OCI-LY7 (cell line): ENCODE data around the gene EBP. TPM values are rescaled to one million over a fixed set of nuclear protein-coding genes. Genes with fewer than 3 reads are reported as not detected.

Experiments used
- BruUV-seq: library from RNA; stranded (reverse); fragments of 400-500 nt; replicated peaks from 2 replicates; lab custom pipeline; 2021; lab: Mats Ljungman, UMichigan
- CTCF ChIA-PET: fragments of 300-600 bp; sonication (Branson Sonifier 250); formaldehyde crosslinking; loops from one replicate; lab custom pipeline; 2022; ENCODE audit warnings: antibody characterized with exemption; ENCODE audit not compliant: unreplicated experiment; lab: Charles Lee
- POLR2A ChIA-PET: fragments of 300-600 bp; sonication (Branson Sonifier 250); formaldehyde crosslinking; loops from one replicate; lab custom pipeline; 2022; ENCODE audit warnings: antibody characterized with exemption; lab: Charles Lee
- DNase-seq: peaks from one replicate; pipeline ENCODE4 v3.0.0-alpha.2; 2015; ENCODE audit warnings: low spot score
- H2AFZ ChIP-seq: fragments of 200-600 bp; sonication (generic), shearing (Covaris generic); 2 replicates; pipeline ENCODE4 v1.6.1; 2014; ENCODE audit warnings: mild to moderate bottlenecking, antibody characterized with exemption, low read length, moderate library complexity
- H3K27ac ChIP-seq: fragments of 200-600 bp; sonication (generic); 2 replicates; pipeline ENCODE4 v1.5.1; 2014; ENCODE audit warnings: mixed run types, low read depth, mild to moderate bottlenecking, moderate library complexity, low read length, inconsistent platforms; ENCODE audit not compliant: poor library complexity, severe bottlenecking
- H3K36me3 ChIP-seq: fragments of 200-600 bp; sonication (generic); 2 replicates; pipeline ENCODE4 v1.6.1; 2014; ENCODE audit warnings: mild to moderate bottlenecking, antibody characterized with exemption, low read length, moderate library complexity, mixed read lengths; ENCODE audit not compliant: insufficient read depth
- H3K4me1 ChIP-seq: fragments of 200-600 bp; sonication (generic); 2 replicates; pipeline ENCODE4 v1.5.1; 2014; ENCODE audit warnings: mild to moderate bottlenecking, low read length; ENCODE audit not compliant: insufficient read depth, poor library complexity, severe bottlenecking
- H3K4me2 ChIP-seq: fragments of 200-600 bp; sonication (generic); 2 replicates; pipeline ENCODE4 v1.6.1; 2014; ENCODE audit warnings: mild to moderate bottlenecking, low read length
- H3K4me3 ChIP-seq: fragments of 200-600 bp; sonication (generic); 2 replicates; pipeline ENCODE4 v1.5.1; 2014; ENCODE audit warnings: mild to moderate bottlenecking, low read depth, low read length; ENCODE audit not compliant: poor library complexity, severe bottlenecking
- H3K79me2 ChIP-seq: fragments of 200-600 bp; sonication (generic); 2 replicates; pipeline ENCODE4 v1.6.1; 2016; ENCODE audit warnings: low read depth, mild to moderate bottlenecking, low read length, moderate library complexity, mixed read lengths; ENCODE audit not compliant: insufficient read depth
- H3K9me2 ChIP-seq: fragments of 200-600 bp; sonication (generic); 2 replicates; pipeline ENCODE4 v1.6.1; 2016; ENCODE audit warnings: mild to moderate bottlenecking, low read length, mixed read lengths; ENCODE audit not compliant: insufficient read depth
- H3K9me3 ChIP-seq: fragments of 200-600 bp; sonication (generic); 2 replicates; pipeline ENCODE4 v1.6.1; 2014; ENCODE audit warnings: mild to moderate bottlenecking, mixed run types, low read length, mixed read lengths
- H4K20me1 ChIP-seq: fragments of 200-600 bp; sonication (generic); 2 replicates; pipeline ENCODE4 v1.6.1; 2014; ENCODE audit warnings: mild to moderate bottlenecking, antibody characterized with exemption, low read length, moderate library complexity, mixed read lengths; ENCODE audit not compliant: insufficient read depth
- EZH2phosphoT487 ChIP-seq: fragments of 200-600 bp; sonication (generic); IDR thresholded peaks from 2 replicates; pipeline ENCODE4 v1.6.1; 2018; ENCODE audit warnings: low read depth, borderline replicate concordance, mild to moderate bottlenecking, mixed run types, antibody characterized with exemption, low read length, moderate library complexity, mixed read lengths
- intact Hi-C: fragments of 100-400 bp; cut with micrococcal nuclease; formaldehyde crosslinking; loops from one replicate; pipeline ENCODE4 v1.10.0; 2022; ENCODE audit not compliant: unreplicated experiment
- total RNA-seq, 2 experiments: library from RNA; depleted of rRNA in 1 of 2; stranded (reverse); fragments of >200 nt in 1 of 2; shearing (Covaris generic) in 1 of 2; gene quantifications; 2 replicates each; pipeline ENCODE4 v1.2.3, GENCODE V29; 2014 to 2022
- TF ChIP-seq, protein P1 (sequence below): fragments of 200-600 bp; sonication (generic); conservative IDR thresholded peaks from 2 replicates; pipeline ENCODE4 v1.5.1; 2014; ENCODE audit warnings: mild to moderate bottlenecking, antibody characterized with exemption, low read length, moderate library complexity, mixed read lengths

EBP gene
- total RNA-seq, 2 experiments from 2014 or later, result 94.4 to 126 TPM

GRCh38 chrX:48509619-48510018, 12.0 kb upstream of the EBP start:
- Histone ChIP-seq H3K27ac (no peak overlapping the region), H3K79me2 (no peaks in the 10 kb centered on the region), H4K20me1 (no peaks in the 10 kb centered on the region), H3K9me2 (no peaks in the 10 kb centered on the region), H3K4me1 (peaks cover 9% of the 10 kb centered on the region), H3K36me3 (no peaks in the 10 kb centered on the region), H3K9me3 (no peaks in the 10 kb centered on the region), H3K4me3 (peak overlapping the region; percentile 83), H2AFZ (no peak overlapping the region; the same call in 1 of the 2 replicates), H3K4me2 (peak overlapping the region; percentile 79)
- BruUV-seq, result no TSS peak
- TF ChIP-seq EZH2phosphoT487, result no peak
- TF ChIP-seq, protein P1, sequence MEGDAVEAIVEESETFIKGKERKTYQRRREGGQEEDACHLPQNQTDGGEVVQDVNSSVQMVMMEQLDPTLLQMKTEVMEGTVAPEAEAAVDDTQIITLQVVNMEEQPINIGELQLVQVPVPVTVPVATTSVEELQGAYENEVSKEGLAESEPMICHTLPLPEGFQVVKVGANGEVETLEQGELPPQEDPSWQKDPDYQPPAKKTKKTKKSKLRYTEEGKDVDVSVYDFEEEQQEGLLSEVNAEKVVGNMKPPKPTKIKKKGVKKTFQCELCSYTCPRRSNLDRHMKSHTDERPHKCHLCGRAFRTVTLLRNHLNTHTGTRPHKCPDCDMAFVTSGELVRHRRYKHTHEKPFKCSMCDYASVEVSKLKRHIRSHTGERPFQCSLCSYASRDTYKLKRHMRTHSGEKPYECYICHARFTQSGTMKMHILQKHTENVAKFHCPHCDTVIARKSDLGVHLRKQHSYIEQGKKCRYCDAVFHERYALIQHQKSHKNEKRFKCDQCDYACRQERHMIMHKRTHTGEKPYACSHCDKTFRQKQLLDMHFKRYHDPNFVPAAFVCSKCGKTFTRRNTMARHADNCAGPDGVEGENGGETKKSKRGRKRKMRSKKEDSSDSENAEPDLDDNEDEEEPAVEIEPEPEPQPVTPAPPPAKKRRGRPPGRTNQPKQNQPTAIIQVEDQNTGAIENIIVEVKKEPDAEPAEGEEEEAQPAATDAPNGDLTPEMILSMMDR, result no peak
- ChIA-PET POLR2A (no interaction called here), CTCF (no interaction called here)
- intact Hi-C loops, result no loop called here
- no peak for DNase-seq

DNA sequence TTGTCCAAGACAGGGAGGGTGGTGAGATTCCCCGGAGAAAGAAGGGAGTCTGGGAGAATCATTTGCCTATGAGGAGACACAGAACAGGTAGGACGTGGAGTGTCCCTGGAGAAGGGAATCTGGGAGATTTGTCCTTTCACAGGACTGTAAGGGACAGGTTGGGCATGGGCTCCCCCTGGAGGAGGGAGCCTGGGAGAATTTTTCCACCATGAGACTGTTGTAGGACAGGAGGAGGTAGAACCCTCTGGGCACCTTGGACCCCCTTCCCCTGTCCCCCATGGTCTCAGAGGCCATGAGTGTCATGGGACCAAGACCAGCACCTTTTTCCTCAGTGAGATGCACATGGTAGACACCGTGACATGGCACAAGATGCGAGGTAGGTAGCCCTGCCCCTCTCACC, 10.0 kb upstream of the EBP start:
- no peaks in the 10 kb centered on the region for H3K79me2 ChIP-seq
- no peaks in the 10 kb centered on the region for H3K9me3 ChIP-seq
- no peak overlapping the region for H3K27ac ChIP-seq
- BruUV-seq, result no TSS peak
- no peak overlapping the region for H2AFZ ChIP-seq
- H4K20me1 ChIP-seq, result no peaks in the 10 kb centered on the region
- no peaks in the 10 kb centered on the region for H3K9me2 ChIP-seq
- no peak for DNase-seq
- no peak overlapping the region for H3K4me2 ChIP-seq
- POLR2A ChIA-PET, result no interaction called here
- CTCF ChIA-PET, result no interaction called here
- intact Hi-C loops, result no loop called here
- peaks cover 10% of the 10 kb centered on the region for H3K4me1 ChIP-seq
- no peak overlapping the region for H3K4me3 ChIP-seq
- no peak for TF ChIP-seq EZH2phosphoT487
- TF ChIP-seq, protein P1, result peak; percentile 50
- no peaks in the 10 kb centered on the region for H3K36me3 ChIP-seq

- ChIA-PET POLR2A (no interaction called here), CTCF (no interaction called here)
- no peaks in the 10 kb centered on the region for H3K9me2 ChIP-seq
- BruUV-seq, result no TSS peak
- no peak overlapping the region for H2AFZ ChIP-seq
- H3K27ac ChIP-seq, result no peak overlapping the region
- no peaks in the 10 kb centered on the region for H3K36me3 ChIP-seq
- H3K79me2 ChIP-seq, result no peaks in the 10 kb centered on the region
- no peak for DNase-seq
- H3K4me1 ChIP-seq, result peaks cover 19% of the 10 kb centered on the region
- intact Hi-C loops, result no loop called here
- no peaks in the 10 kb centered on the region for H3K9me3 ChIP-seq
- H3K4me2 ChIP-seq, result no peak overlapping the region
- H4K20me1 ChIP-seq, result no peaks in the 10 kb centered on the region
- no peak overlapping the region for H3K4me3 ChIP-seq
- TF ChIP-seq, protein P1, result no peak
- no peak for TF ChIP-seq EZH2phosphoT487
Measured at GRCh38 chrX:48512371-48512935, 9.2 kb upstream of the EBP start.
